H1 (cell line): ENCODE results near the gene NENF. TPM values are rescaled to one million over a fixed set of nuclear protein-coding genes. Genes with fewer than 3 reads are reported as not detected.

ENCODE experiments used
- CTCF ChIA-PET: fragments of 300-600 bp; sonication (Branson Sonifier 250); formaldehyde crosslinking; loops from one replicate; lab custom pipeline; 2021; ENCODE audit not compliant: partially characterized antibody; lab: Charles Lee
- POLR2A ChIA-PET: fragments of 300-600 bp; sonication (Branson Sonifier 250); formaldehyde crosslinking; loops from one replicate; lab custom pipeline; 2021; ENCODE audit warnings: inconsistent platforms; ENCODE audit not compliant: partially characterized antibody; lab: Charles Lee
- DNase-seq, 2 experiments: peaks; one replicate each; pipeline versions ENCODE4 v3.0.0 to v3.0.0-alpha.2; 2010 to 2022; ENCODE audit warnings: low spot score in 2 of 2, low read depth in 1 of 2, mixed read lengths in 1 of 2
- FAIRE-seq: peaks from 2 replicates; lab custom pipeline; 2011; peaks lifted over from hg19 to GRCh38; lab: Jason Lieb, UNC
- H2AFZ ChIP-seq: 2 replicates; pipeline ENCODE4 v1.8.1; 2012; ENCODE audit warnings: low read length, inconsistent platforms
- H2AK5ac ChIP-seq: 2 replicates; pipeline ENCODE4 v1.6.1; 2013; ENCODE audit warnings: low read depth, low read length
- H2BK120ac ChIP-seq: replicated peaks from 2 replicates; pipeline ENCODE3; 2013; ENCODE audit warnings: low read depth, low read length, inconsistent platforms
- H2BK12ac ChIP-seq: 2 replicates; pipeline ENCODE4 v1.6.1; 2013; ENCODE audit warnings: low read depth, low read length
- H2BK15ac ChIP-seq: 2 replicates; pipeline ENCODE4 v1.6.1; 2013; ENCODE audit warnings: low read length
- H2BK20ac ChIP-seq: 2 replicates; pipeline ENCODE4 v1.6.1; 2013; ENCODE audit warnings: low read length
- H2BK5ac ChIP-seq: 2 replicates; pipeline ENCODE4 v1.6.1; 2013; ENCODE audit warnings: low read depth, low read length
- H3K14ac ChIP-seq: 2 replicates; pipeline ENCODE4 v1.6.1; 2013; ENCODE audit warnings: inconsistent platforms; ENCODE audit not compliant: insufficient read length
- H3K18ac ChIP-seq: 2 replicates; pipeline ENCODE4 v1.6.1; 2013; ENCODE audit warnings: low read length; ENCODE audit errors: extremely low read depth
- H3K23ac ChIP-seq: 2 replicates; pipeline ENCODE4 v1.6.1; 2013; ENCODE audit warnings: inconsistent platforms; ENCODE audit not compliant: insufficient read length
- H3K23me2 ChIP-seq: 2 replicates; pipeline ENCODE4 v1.6.1; 2013; ENCODE audit warnings: low read depth, low read length
- H3K27ac ChIP-seq: 2 replicates; pipeline ENCODE4 v1.6.1; 2011; ENCODE audit warnings: low read depth, low read length, inconsistent platforms
- H3K27me3 ChIP-seq, 4 experiments: replicated peaks in 1 of 4; 1 replicate in 1 of 4; 2 replicates in 3 of 4; pipeline versions ENCODE4 v1.6.1 to v1.8.1; 2011 to 2013; ENCODE audit warnings: low read length in 3 of 4, mild to moderate bottlenecking in 3 of 4, inconsistent platforms in 2 of 4, mixed read lengths in 2 of 4, moderate library complexity in 1 of 4; ENCODE audit not compliant: control insufficient read depth in 3 of 4, insufficient read depth in 3 of 4; ENCODE audit errors: extremely low read depth in 1 of 4
- H3K36me3 ChIP-seq, 4 experiments: 2 replicates each; pipeline versions ENCODE4 v1.6.1 to v1.8.1; 2011 to 2013; ENCODE audit warnings: mild to moderate bottlenecking in 4 of 4, low read length in 3 of 4, moderate library complexity in 2 of 4, control low read depth in 1 of 4, inconsistent platforms in 1 of 4; ENCODE audit not compliant: insufficient read depth in 4 of 4, control insufficient read depth in 2 of 4
- H3K4ac ChIP-seq: replicated peaks from 2 replicates; pipeline ENCODE3; 2013; ENCODE audit warnings: low read length, low read depth, mixed read lengths, inconsistent platforms; ENCODE audit not compliant: insufficient read length
- H3K4me1 ChIP-seq, 4 experiments: replicated peaks in 1 of 4; 1 replicate in 1 of 4; 2 replicates in 3 of 4; pipeline versions ENCODE4 v1.6.1 to v1.8.1; 2011 to 2013; ENCODE audit warnings: low read length in 3 of 4, inconsistent platforms in 2 of 4, mixed read lengths in 1 of 4; ENCODE audit not compliant: insufficient read depth in 4 of 4, control insufficient read depth in 3 of 4
- H3K4me2 ChIP-seq, 2 experiments: 2 replicates each; pipeline versions ENCODE4 v1.6.1 to v1.8.1; 2011 to 2013; ENCODE audit warnings: low read depth in 2 of 2, low read length in 2 of 2, control low read depth in 1 of 2, inconsistent platforms in 1 of 2, mild to moderate bottlenecking in 1 of 2; ENCODE audit not compliant: insufficient read depth in 1 of 2
- H3K4me3 ChIP-seq, 4 experiments: fragments of 200-600, 300-600 bp in 1 of 4; sonication (generic), shearing (Covaris generic), sonication (Bioruptor Twin) in 1 of 4; 2 replicates each; pipeline versions ENCODE4 v1.5.1 to v1.8.1; 2011 to 2016; ENCODE audit warnings: low read length in 4 of 4, low read depth in 3 of 4, control low read depth in 2 of 4, inconsistent platforms in 2 of 4, mild to moderate bottlenecking in 2 of 4, mixed read lengths in 1 of 4, moderate library complexity in 1 of 4; ENCODE audit not compliant: insufficient read depth in 2 of 4; ENCODE audit errors: extremely low read depth in 1 of 4
- H3K56ac ChIP-seq: replicated peaks from 2 replicates; pipeline ENCODE3; 2013; ENCODE audit warnings: low read depth, mild to moderate bottlenecking, mixed read lengths, low read length, inconsistent platforms; ENCODE audit not compliant: insufficient read length
- H3K79me1 ChIP-seq: 2 replicates; pipeline ENCODE4 v1.6.1; 2013; ENCODE audit warnings: low read depth, low read length, control low read depth
- H3K79me2 ChIP-seq, 2 experiments: 2 replicates each; pipeline versions ENCODE4 v1.6.1 to v1.8.1; 2012 to 2013; ENCODE audit warnings: low read length in 2 of 2, mild to moderate bottlenecking in 2 of 2, inconsistent platforms in 1 of 2; ENCODE audit not compliant: insufficient read depth in 2 of 2, control insufficient read depth in 1 of 2
- H3K9ac ChIP-seq, 4 experiments: replicated peaks in 1 of 4; 1 replicate in 1 of 4; 2 replicates in 3 of 4; pipeline versions ENCODE4 v1.6.1 to v1.8.1; 2011 to 2013; ENCODE audit warnings: low read depth in 3 of 4, low read length in 3 of 4, control low read depth in 2 of 4, mild to moderate bottlenecking in 2 of 4, moderate library complexity in 2 of 4, inconsistent platforms in 1 of 4; ENCODE audit errors: extremely low read depth in 1 of 4
- H3K9me3 ChIP-seq, 2 experiments: 2 replicates each; pipeline versions ENCODE4 v1.6.1 to v1.8.1; 2012 to 2013; ENCODE audit warnings: mild to moderate bottlenecking in 2 of 2, moderate library complexity in 2 of 2, control low read depth in 1 of 2, inconsistent platforms in 1 of 2, low read depth in 1 of 2, low read length in 1 of 2, mixed read lengths in 1 of 2; ENCODE audit not compliant: insufficient read depth in 2 of 2
- H4K20me1 ChIP-seq, 2 experiments: replicated peaks in 1 of 2; 2 replicates each; pipeline versions ENCODE3 to v1.8.1; 2011 to 2013; ENCODE audit warnings: inconsistent platforms in 2 of 2, low read length in 2 of 2, mild to moderate bottlenecking in 1 of 2; ENCODE audit not compliant: insufficient read depth in 2 of 2, control insufficient read depth in 1 of 2
- H4K5ac ChIP-seq: 2 replicates; pipeline ENCODE4 v1.6.1; 2013; ENCODE audit warnings: low read length, low read depth, mixed read lengths, inconsistent platforms; ENCODE audit not compliant: insufficient read length
- H4K8ac ChIP-seq: 2 replicates; pipeline ENCODE4 v1.8.0; 2013; ENCODE audit warnings: mild to moderate bottlenecking, moderate library complexity, low read length, inconsistent platforms; ENCODE audit not compliant: insufficient read depth; ENCODE audit errors: extremely low read depth
- H4K91ac ChIP-seq: replicated peaks from 2 replicates; pipeline ENCODE3; 2013; ENCODE audit warnings: low read length, mixed read lengths, inconsistent platforms; ENCODE audit not compliant: insufficient read length
- EZH2 ChIP-seq: fragments of 200-600 bp; sonication (generic); IDR thresholded peaks from 2 replicates; pipeline ENCODE4 v1.7.1; 2012; ENCODE audit warnings: low read depth, mild to moderate bottlenecking, moderate library complexity, low read length, inconsistent platforms; ENCODE audit not compliant: severe bottlenecking
- HDAC6 ChIP-seq: IDR thresholded peaks from one replicate; pipeline ENCODE4 v1.7.1; 2012; ENCODE audit warnings: low read depth, mild to moderate bottlenecking, inconsistent platforms, low read length, moderate library complexity
- JUND ChIP-seq: IDR thresholded peaks from 2 replicates; pipeline ENCODE4 v1.6.1; 2011; ENCODE audit warnings: mild to moderate bottlenecking, improper control_type of control experiment, low read length
- NANOG ChIP-seq: IDR thresholded peaks from 2 replicates; pipeline ENCODE4 v1.6.1; 2011; ENCODE audit warnings: low read length, low read depth, mild to moderate bottlenecking, inconsistent platforms; ENCODE audit not compliant: insufficient read depth, poor library complexity, severe bottlenecking
- RNF2 ChIP-seq: fragments of 200-900, 300-1000 bp; sonication (generic); IDR thresholded peaks from 2 replicates; pipeline ENCODE4 v1.7.1; 2016; ENCODE audit warnings: borderline replicate concordance, low read depth, mild to moderate bottlenecking, antibody characterized with exemption, low read length; ENCODE audit not compliant: poor library complexity, severe bottlenecking; ENCODE audit errors: missing control alignments
- SIRT6 ChIP-seq: IDR thresholded peaks from one replicate; pipeline ENCODE4 v1.7.1; 2012; ENCODE audit warnings: low read length, inconsistent platforms
- SP2 ChIP-seq: IDR thresholded peaks from 2 replicates; pipeline ENCODE4 v1.6.1; 2012; ENCODE audit warnings: mild to moderate bottlenecking, low read length, inconsistent platforms
- SRF ChIP-seq: IDR thresholded peaks from 2 replicates; pipeline ENCODE4 v1.6.1; 2011; ENCODE audit warnings: mild to moderate bottlenecking, low read depth, low read length, moderate library complexity
- TAF1 ChIP-seq: IDR thresholded peaks from 2 replicates; pipeline ENCODE4 v1.6.1; 2011; ENCODE audit warnings: mild to moderate bottlenecking, low read depth, low read length
- WGBS, 2 experiments: shearing (Covaris generic) in 1 of 2; methylation state at CpG; one replicate each; pipeline versions ENCODE4 v1.1.6 to v1.1.7; 2013 to 2015; ENCODE audit warnings: low lambda C conversion rate in 2 of 2, mixed read lengths in 2 of 2, inconsistent platforms in 1 of 2, low coverage in 1 of 2, missing lambda C conversion rate in 1 of 2; ENCODE audit not compliant: insufficient replicate concordance in 2 of 2, insufficient coverage in 1 of 2, insufficient read length in 1 of 2; ENCODE audit errors: extremely low coverage in 1 of 2, missing lambda C conversion rate in 1 of 2; 5-methylcytosine and 5-hydroxymethylcytosine counted together
- polyA plus RNA-seq, 7 experiments: library from polyadenylated mRNA; depleted of rRNA in 3 of 7; stranded (reverse) in 5 of 7; unstranded in 2 of 7; fragments of >200 nt in 5 of 7; fragments of 200-250 nt in 2 of 7; gene quantifications; 1 replicate in 5 of 7; 2 replicates in 1 of 7; 4 replicates in 1 of 7; pipeline versions ENCODE4 v1.2.1 to v1.2.3, GENCODE V29; 2011 to 2013; ENCODE audit warnings: missing spikeins in 2 of 7, mixed read lengths in 2 of 7
- total RNA-seq: library from RNA; stranded (reverse); fragmentation: NEBNext Ultra II Directional; extraction: Animal tissue kit (Norgen Biotek cat#: 25700); gene quantifications from 2 replicates; pipeline ENCODE4 v1.2.1, GENCODE V29; 2021

The NENF gene
- total and polyA plus RNA-seq, 2 of the 8 experiments (the other 6 are each of a cell fraction or from before 2014, with no cell fraction given) = 27.0 to 28.0 TPM

DNA sequence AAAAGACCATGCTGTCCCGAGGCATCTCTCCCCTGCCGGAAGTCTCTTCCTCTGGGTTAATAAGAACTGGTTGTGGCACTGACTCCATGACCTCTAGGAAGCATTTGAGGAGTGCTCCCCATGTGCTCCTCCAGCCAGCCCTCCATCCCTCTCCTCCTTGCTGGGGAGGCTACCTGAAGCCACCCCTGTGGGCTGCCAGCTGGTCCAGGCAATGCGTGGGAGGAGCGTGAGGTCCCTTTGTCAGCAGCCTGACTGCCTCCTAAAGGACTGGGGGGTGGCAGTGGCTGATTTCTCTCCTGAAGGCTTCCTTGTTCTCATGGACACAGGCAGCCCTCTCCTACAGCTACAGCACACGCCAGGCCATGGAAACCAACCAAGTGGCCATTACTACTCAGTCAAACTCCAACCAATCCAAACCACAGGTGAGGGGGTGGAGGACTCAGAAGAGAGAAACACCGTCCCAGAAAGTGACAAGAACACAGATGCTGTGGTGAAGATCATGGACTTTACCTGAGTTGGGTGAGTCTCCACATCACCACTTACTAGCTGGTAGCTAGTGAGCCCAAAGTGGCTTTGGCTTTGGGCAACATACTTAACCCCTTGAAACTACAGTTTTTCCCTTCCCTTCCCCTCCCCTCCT lies 35.2 kb downstream of the NENF start:
- no peak overlapping the region for H3K18ac ChIP-seq
- no peak overlapping the region for H4K5ac ChIP-seq
- FAIRE-seq (no peak), DNase-seq (no peak)
- no peak overlapping the region for H3K23ac ChIP-seq
- no peak overlapping the region for H2BK20ac ChIP-seq
- WGBS, 2 experiments = 87% methylated on average over 6 of the region's 6 CpGs; no CpG with 5 or more reads in 1 of the 2 experiments
- TF ChIP-seq SIRT6 (no peak), TAF1 (no peak), SRF (no peak), EZH2 (no peak), NANOG (no peak), JUND (no peak), SP2 (no peak), RNF2 (no peak), HDAC6 (no peak)
- no peak overlapping the region for H3K4ac ChIP-seq
- ChIA-PET CTCF (interaction anchor here (1.3 to 12.6 kb wide), 3 partner anchors 9 to 12 kb away, joined by 6 to 143 read pairs (median 6); no protein-coding TSS in a partner anchor), POLR2A (interaction anchor here (6.0 kb wide), 1 partner anchor 140 kb away, joined by 25 read pairs; the partner anchor contains the start of gene ATF3)
- no peak overlapping the region for H2BK5ac ChIP-seq
- no peak overlapping the region for H3K27ac ChIP-seq
- H3K36me3 ChIP-seq = no peaks in the 10 kb centered on the region
- H3K4me2 ChIP-seq = no peak overlapping the region
- H3K79me1 ChIP-seq = no peaks in the 10 kb centered on the region
- H2BK12ac ChIP-seq = no peak overlapping the region
- H2BK120ac ChIP-seq = no peak overlapping the region
- no peaks in the 10 kb centered on the region for H4K20me1 ChIP-seq
- no peak overlapping the region for H2BK15ac ChIP-seq
- no peak overlapping the region for H2AK5ac ChIP-seq
- no peak overlapping the region for H3K9ac ChIP-seq
- peaks cover 0 to 7% (median 1%) of the 10 kb centered on the region in 4 experiments; a peak in 2 of 7 replicates for H3K4me1 ChIP-seq
- no peak overlapping the region for H3K4me3 ChIP-seq
- no peaks in the 10 kb centered on the region for H3K79me2 ChIP-seq
- no peak overlapping the region for H3K56ac ChIP-seq
- H3K9me3 ChIP-seq = no peaks in the 10 kb centered on the region
- H3K23me2 ChIP-seq = no peaks in the 10 kb centered on the region
- H3K27me3 ChIP-seq = no peaks in the 10 kb centered on the region
- H2AFZ ChIP-seq = no peak overlapping the region; the same call in 1 of the 2 replicates
- no peak overlapping the region for H4K91ac ChIP-seq
- no peak overlapping the region for H3K14ac ChIP-seq
- H4K8ac ChIP-seq = no peak overlapping the region
